Measurements from ENCODE around the gene PPP3CB. TPM values are rescaled to one million over a fixed set of nuclear protein-coding genes. Genes with fewer than 3 reads are reported as not detected.
A peak's percentile ranks its signal among the peaks of the same experiment; 100 is the strongest.

Gene PPP3CB
- polyA plus RNA-seq (2013, experiment 1 of 2), result 32.2 TPM
- 32.6 TPM for polyA plus RNA-seq (2013, experiment 2 of 2)

DNA sequence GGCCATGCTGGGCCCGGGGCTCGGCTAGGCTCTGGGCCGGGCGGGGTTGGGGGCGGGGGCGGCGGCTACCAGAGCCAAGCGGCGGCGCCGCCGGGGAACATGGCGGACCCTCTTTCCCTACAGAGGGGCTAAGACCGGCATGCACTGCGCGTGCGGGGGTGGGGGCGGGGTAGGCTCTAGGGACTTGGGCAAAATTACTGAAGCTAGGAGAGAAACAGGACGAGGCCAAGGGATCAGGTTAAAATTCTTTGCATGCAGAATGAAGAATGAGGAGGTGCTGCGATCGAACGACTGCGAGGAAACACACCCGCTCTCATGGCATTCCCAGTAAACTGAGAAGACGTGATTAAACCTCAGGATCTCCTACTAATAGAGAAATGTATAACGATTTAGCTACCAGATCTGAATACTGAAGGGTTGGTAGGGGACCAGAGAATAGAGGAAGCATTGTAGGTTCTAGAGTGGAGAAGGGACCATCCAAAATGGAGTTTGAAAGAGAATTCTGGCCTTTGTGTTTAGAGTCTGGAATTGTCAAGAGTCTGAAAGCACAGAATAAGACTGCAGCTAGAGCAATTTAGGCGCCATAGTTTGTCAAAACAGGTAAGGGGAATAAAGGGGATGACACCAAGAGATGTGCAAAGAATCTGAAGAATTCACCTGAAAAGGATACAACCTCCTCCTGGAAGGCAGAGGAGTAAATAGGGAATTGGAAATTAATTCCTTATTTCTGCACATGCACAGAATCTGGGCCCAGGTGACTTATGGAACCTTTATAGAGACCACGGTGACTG is at the start of gene PPP3CB:
Gene PPP3CB (minus strand): TSS at position 141 of the 791 bp plus-strand sequence. CDS start 135 bp downstream, at position 6.
- H2BK5ac ChIP-seq (ENCODE audit: low read depth, low read length, poor library complexity, severe bottlenecking), result peak within 1 kb of the TSS; percentile 92
- H3K27me3 ChIP-seq (ENCODE audit: control insufficient read depth in 1 of 2, insufficient read depth in 1 of 2, low read length in 2 of 2), result no peaks in the 10 kb centered on the region
- peak within 1 kb of the TSS; percentile 36 to 87 for H3K14ac ChIP-seq (ENCODE audit: low read length in 2 of 2)
- peak within 1 kb of the TSS; percentile 69 to 96 for H3K4ac ChIP-seq (ENCODE audit: low read depth in 1 of 2, low read length in 2 of 2)
- peak; percentile 98 for DNase-seq
- H4K8ac ChIP-seq (ENCODE audit: low read length), result peak within 1 kb of the TSS; percentile 95
- peak within 1 kb of the TSS; percentile 88 for H2BK120ac ChIP-seq (ENCODE audit: low read depth, low read length)
- H2BK12ac ChIP-seq (ENCODE audit: low read length in 2 of 2), result peak within 1 kb of the TSS in 1 of 2 experiments; percentile 10
- H4K91ac ChIP-seq (ENCODE audit: low read length), result peak within 1 kb of the TSS; percentile 85
- peak within 1 kb of the TSS; percentile 97 to 98 for H3K18ac ChIP-seq (ENCODE audit: low read depth in 1 of 2, low read length in 2 of 2)
- peak within 1 kb of the TSS; percentile 99 for H3K9ac ChIP-seq (ENCODE audit: low read length)
- H2BK15ac ChIP-seq (ENCODE audit: low read depth, poor library complexity, severe bottlenecking), result peak within 1 kb of the TSS; percentile 82
- peak within 1 kb of the TSS in 1 of 2 experiments; percentile 99 for H3K23ac ChIP-seq (ENCODE audit: low read length in 2 of 2)
- peak within 1 kb of the TSS; percentile 81 for H2AK5ac ChIP-seq (ENCODE audit: low read length, severe bottlenecking)
- peaks cover 7% of the 10 kb centered on the region for H3K4me1 ChIP-seq (ENCODE audit: control insufficient read depth, insufficient read depth, low read depth, low read length)
- peaks cover 12 to 32% of the 10 kb centered on the region in 2 experiments for H3K36me3 ChIP-seq (ENCODE audit: control insufficient read depth in 1 of 2, insufficient read depth in 2 of 2, low read depth in 1 of 2, low read length in 2 of 2)
- H3K4me3 ChIP-seq (ENCODE audit: insufficient read depth in 1 of 2, low read depth in 1 of 2, low read length in 2 of 2), result peak within 1 kb of the TSS; percentile 84 to 97
- 9% methylated on average over 17 of the region's 28 CpGs for WGBS
- H3K9me3 ChIP-seq (ENCODE audit: control insufficient read depth, low read length), result no peaks in the 10 kb centered on the region
- peak within 1 kb of the TSS; percentile 99 for H3K27ac ChIP-seq (ENCODE audit: low read length, poor library complexity, severe bottlenecking)
- H2AFZ ChIP-seq (ENCODE audit: low read depth, low read length), result peak within 1 kb of the TSS; percentile 36
- H3K4me2 ChIP-seq (ENCODE audit: low read length, poor library complexity, severe bottlenecking), result peak within 1 kb of the TSS; percentile 64
- peaks cover 3% of the 10 kb centered on the region for H3K79me1 ChIP-seq (replicated peaks; ENCODE audit: low read length, poor library complexity, severe bottlenecking)

DNA sequence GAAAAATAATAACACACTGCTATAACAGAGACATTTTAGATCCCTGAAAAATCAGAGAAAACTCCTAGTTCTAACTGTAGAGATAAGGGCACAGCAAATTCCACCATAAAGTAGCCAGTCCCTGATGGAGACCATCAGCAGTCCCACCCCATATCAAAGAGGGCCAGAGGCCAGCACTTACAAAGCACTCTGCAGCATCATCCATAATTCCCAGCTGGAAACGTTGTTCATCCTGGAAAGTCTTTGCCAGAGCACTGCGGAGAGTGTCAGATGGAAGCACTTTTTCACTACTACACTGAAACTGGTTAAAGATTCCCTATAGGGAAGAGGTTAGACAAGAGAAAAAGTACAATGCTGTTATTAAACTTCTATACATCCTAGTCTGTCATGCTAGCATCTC is 49.5 kb upstream of the PPP3CB start:
- Histone ChIP-seq H3K4ac (ENCODE audit: low read depth in 1 of 2, low read length in 2 of 2) (no peak overlapping the region), H2BK5ac (ENCODE audit: low read depth, low read length, poor library complexity, severe bottlenecking) (no peak overlapping the region), H2BK120ac (ENCODE audit: low read depth, low read length) (no peak overlapping the region), H3K36me3 (ENCODE audit: control insufficient read depth in 1 of 2, insufficient read depth in 2 of 2, low read depth in 1 of 2, low read length in 2 of 2) (peaks cover 6 to 13% of the 10 kb centered on the region in 2 experiments), H2BK15ac (ENCODE audit: low read depth, poor library complexity, severe bottlenecking) (no peak overlapping the region), H3K23ac (ENCODE audit: low read length in 2 of 2) (no peak overlapping the region), H3K14ac (ENCODE audit: low read length in 2 of 2) (no peak overlapping the region), H3K4me3 (ENCODE audit: insufficient read depth in 1 of 2, low read depth in 1 of 2, low read length in 2 of 2) (no peak overlapping the region), H4K91ac (ENCODE audit: low read length) (no peak overlapping the region), H3K4me1 (ENCODE audit: control insufficient read depth, insufficient read depth, low read depth, low read length) (peaks cover 1% of the 10 kb centered on the region), H2AK5ac (ENCODE audit: low read length, severe bottlenecking) (no peak overlapping the region), H3K27me3 (ENCODE audit: control insufficient read depth in 1 of 2, insufficient read depth in 1 of 2, low read length in 2 of 2) (no peaks in the 10 kb centered on the region), H3K27ac (ENCODE audit: low read length, poor library complexity, severe bottlenecking) (no peak overlapping the region), H3K9me3 (ENCODE audit: control insufficient read depth, low read length) (no peaks in the 10 kb centered on the region), H2AFZ (ENCODE audit: low read depth, low read length) (no peak overlapping the region), H4K8ac (ENCODE audit: low read length) (no peak overlapping the region), H3K18ac (ENCODE audit: low read depth in 1 of 2, low read length in 2 of 2) (no peak overlapping the region), H3K9ac (ENCODE audit: low read length) (no peak overlapping the region), H2BK12ac (ENCODE audit: low read length in 2 of 2) (no peak overlapping the region), H3K79me1 (replicated peaks; ENCODE audit: low read length, poor library complexity, severe bottlenecking) (peaks cover 7% of the 10 kb centered on the region), H3K4me2 (ENCODE audit: low read length, poor library complexity, severe bottlenecking) (no peak overlapping the region)
- no CpG with 5 or more reads among the region's 2 CpGs for WGBS
- DNase-seq, result no peak

DNA sequence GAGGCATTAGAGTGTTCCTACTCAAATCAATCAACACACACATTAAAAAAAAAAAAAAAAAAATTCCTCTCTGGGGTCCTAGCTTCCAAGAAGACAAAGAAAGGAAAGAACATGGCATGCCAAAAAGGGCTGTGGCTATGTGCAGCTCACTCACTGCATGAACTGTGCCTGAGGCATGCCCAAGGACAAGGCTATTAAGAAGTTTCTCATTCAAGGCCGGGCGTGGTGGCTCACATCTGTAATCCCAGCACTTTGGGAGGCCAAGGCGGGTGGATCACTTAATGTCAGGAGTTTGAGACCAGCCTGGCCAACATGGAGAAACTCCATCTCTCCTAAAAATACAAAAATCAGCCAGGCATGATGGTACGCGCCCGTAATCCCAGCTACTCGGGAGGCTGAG is 41.9 kb upstream of the PPP3CB start:
- Histone ChIP-seq H2BK120ac (ENCODE audit: low read depth, low read length) (no peak overlapping the region), H3K36me3 (ENCODE audit: control insufficient read depth in 1 of 2, insufficient read depth in 2 of 2, low read depth in 1 of 2, low read length in 2 of 2) (peaks cover 15 to 18% of the 10 kb centered on the region in 2 experiments), H3K4ac (ENCODE audit: low read depth in 1 of 2, low read length in 2 of 2) (no peak overlapping the region), H2BK12ac (ENCODE audit: low read length in 2 of 2) (no peak overlapping the region), H3K9me3 (ENCODE audit: control insufficient read depth, low read length) (no peaks in the 10 kb centered on the region), H4K91ac (ENCODE audit: low read length) (no peak overlapping the region), H2BK5ac (ENCODE audit: low read depth, low read length, poor library complexity, severe bottlenecking) (no peak overlapping the region), H3K4me2 (ENCODE audit: low read length, poor library complexity, severe bottlenecking) (no peak overlapping the region), H3K9ac (ENCODE audit: low read length) (no peak overlapping the region), H3K79me1 (replicated peaks; ENCODE audit: low read length, poor library complexity, severe bottlenecking) (peaks cover 1% of the 10 kb centered on the region), H2BK15ac (ENCODE audit: low read depth, poor library complexity, severe bottlenecking) (no peak overlapping the region), H4K8ac (ENCODE audit: low read length) (no peak overlapping the region), H3K4me1 (ENCODE audit: control insufficient read depth, insufficient read depth, low read depth, low read length) (no peaks in the 10 kb centered on the region), H3K27me3 (ENCODE audit: control insufficient read depth in 1 of 2, insufficient read depth in 1 of 2, low read length in 2 of 2) (no peaks in the 10 kb centered on the region), H3K27ac (ENCODE audit: low read length, poor library complexity, severe bottlenecking) (no peak overlapping the region), H3K14ac (ENCODE audit: low read length in 2 of 2) (no peak overlapping the region), H3K18ac (ENCODE audit: low read depth in 1 of 2, low read length in 2 of 2) (no peak overlapping the region), H3K23ac (ENCODE audit: low read length in 2 of 2) (no peak overlapping the region), H3K4me3 (ENCODE audit: insufficient read depth in 1 of 2, low read depth in 1 of 2, low read length in 2 of 2) (no peak overlapping the region), H2AFZ (ENCODE audit: low read depth, low read length) (no peak overlapping the region), H2AK5ac (ENCODE audit: low read length, severe bottlenecking) (no peak overlapping the region)
- DNase-seq, result no peak
- 96% methylated on average over 7 of the region's 7 CpGs for WGBS

DNA sequence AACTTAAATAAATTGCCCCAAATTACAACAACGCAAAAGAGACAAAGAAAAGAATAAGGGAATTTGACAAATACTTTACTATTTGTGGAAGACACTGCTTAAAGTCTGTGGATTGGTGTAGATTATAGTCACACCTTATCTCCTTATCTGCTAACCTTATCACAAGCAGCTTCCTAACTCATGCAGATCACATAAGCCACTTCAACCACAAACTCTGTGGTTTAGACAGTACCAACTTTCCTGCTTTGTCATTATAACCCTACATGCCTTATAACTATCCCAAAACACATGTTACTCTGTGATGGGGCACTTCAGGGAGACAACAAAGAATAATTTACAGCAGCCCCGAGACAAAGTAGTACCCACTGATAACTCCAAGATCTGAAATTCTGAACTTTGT is 41.5 kb upstream of the PPP3CB start:
- Histone ChIP-seq H3K14ac (ENCODE audit: low read length in 2 of 2) (no peak overlapping the region), H3K36me3 (ENCODE audit: control insufficient read depth in 1 of 2, insufficient read depth in 2 of 2, low read depth in 1 of 2, low read length in 2 of 2) (peaks cover 14 to 15% of the 10 kb centered on the region in 2 experiments), H2BK12ac (ENCODE audit: low read length in 2 of 2) (no peak overlapping the region), H3K9ac (ENCODE audit: low read length) (no peak overlapping the region), H2AK5ac (ENCODE audit: low read length, severe bottlenecking) (no peak overlapping the region), H2AFZ (ENCODE audit: low read depth, low read length) (no peak overlapping the region), H3K18ac (ENCODE audit: low read depth in 1 of 2, low read length in 2 of 2) (no peak overlapping the region), H3K79me1 (replicated peaks; ENCODE audit: low read length, poor library complexity, severe bottlenecking) (peaks cover 1% of the 10 kb centered on the region), H3K4ac (ENCODE audit: low read depth in 1 of 2, low read length in 2 of 2) (no peak overlapping the region), H3K23ac (ENCODE audit: low read length in 2 of 2) (no peak overlapping the region), H3K4me3 (ENCODE audit: insufficient read depth in 1 of 2, low read depth in 1 of 2, low read length in 2 of 2) (no peak overlapping the region), H3K4me1 (ENCODE audit: control insufficient read depth, insufficient read depth, low read depth, low read length) (no peaks in the 10 kb centered on the region), H3K27me3 (ENCODE audit: control insufficient read depth in 1 of 2, insufficient read depth in 1 of 2, low read length in 2 of 2) (no peaks in the 10 kb centered on the region), H4K91ac (ENCODE audit: low read length) (no peak overlapping the region), H4K8ac (ENCODE audit: low read length) (no peak overlapping the region), H3K9me3 (ENCODE audit: control insufficient read depth, low read length) (no peaks in the 10 kb centered on the region), H2BK15ac (ENCODE audit: low read depth, poor library complexity, severe bottlenecking) (no peak overlapping the region), H2BK5ac (ENCODE audit: low read depth, low read length, poor library complexity, severe bottlenecking) (no peak overlapping the region), H3K27ac (ENCODE audit: low read length, poor library complexity, severe bottlenecking) (no peak overlapping the region), H3K4me2 (ENCODE audit: low read length, poor library complexity, severe bottlenecking) (no peak overlapping the region), H2BK120ac (ENCODE audit: low read depth, low read length) (no peak overlapping the region)
- 89% methylated on average over 1 of the region's 2 CpGs for WGBS
- no peak for DNase-seq
